Left ventricle myocardium inferior (tissue), 1 donor: Measurements from ENCODE around the gene RSBN1. TPM values are rescaled to one million over a fixed set of nuclear protein-coding genes. Genes with fewer than 3 reads are reported as not detected.

Experiments used
- DNase-seq: peaks from one replicate; pipeline ENCODE4 v3.0.0-alpha.2; 2020
- H3K27ac ChIP-seq: fragments of 200-600 bp; replicated peaks from 2 replicates; pipeline ENCODE4 v1.8.0; 2021
- H3K27me3 ChIP-seq: fragments of 200-600 bp; 2 replicates; pipeline ENCODE4 v1.8.0; 2021; ENCODE audit warnings: low read depth
- H3K36me3 ChIP-seq: fragments of 200-600 bp; 2 replicates; pipeline ENCODE4 v1.8.0; 2021
- H3K4me1 ChIP-seq: fragments of 200-600 bp; 2 replicates; pipeline ENCODE4 v1.8.0; 2021
- H3K4me3 ChIP-seq: fragments of 200-600 bp; 2 replicates; pipeline ENCODE4 v1.8.0; 2021; ENCODE audit warnings: mild to moderate bottlenecking, moderate library complexity
- H3K9me3 ChIP-seq: fragments of 200-600 bp; replicated peaks from 2 replicates; pipeline ENCODE4 v1.8.0; 2021
- CTCF ChIP-seq: fragments of 200-600 bp; IDR thresholded peaks from 2 replicates; pipeline ENCODE4 v1.8.0; 2021; ENCODE audit warnings: antibody characterized with exemption, mild to moderate bottlenecking, borderline replicate concordance
- intact Hi-C: fragments of 100-400 bp; cut with micrococcal nuclease; formaldehyde crosslinking; loops from one replicate; pipeline ENCODE4 v1.11.0; 2022
- total RNA-seq: library from RNA; stranded (reverse); fragmentation: NEBNext Ultra II Directional; extraction: Animal tissue kit (Norgen Biotek cat#: 25700); gene quantifications from one replicate; pipeline ENCODE4 v1.2.1, GENCODE V29; 2021
- donor health status: DM: no; HTN: yes; CAD: no; lungs with severe emphysema.

RSBN1 gene
- total RNA-seq, 1 donor from 2014 or later: 7.6 TPM

- Histone ChIP-seq H3K36me3 (peaks cover 35% of the 10 kb centered on the region), H3K4me1 (peaks cover 29% of the 10 kb centered on the region), H3K27ac (no peak overlapping the region), H3K27me3 (no peaks in the 10 kb centered on the region), H3K4me3 (no peak overlapping the region), H3K9me3 (no peaks in the 10 kb centered on the region)
- no peak for TF ChIP-seq CTCF
- no peak for DNase-seq
- intact Hi-C loops: no loop called here
Observed at GRCh38 chr1:113777561-113777960, 34.7 kb downstream of the RSBN1 start.

- no peaks in the 10 kb centered on the region for H3K9me3 ChIP-seq
- H3K27ac ChIP-seq: no peak overlapping the region
- no peaks in the 10 kb centered on the region for H3K27me3 ChIP-seq
- no peak for TF ChIP-seq CTCF
- H3K36me3 ChIP-seq: peaks cover 46% of the 10 kb centered on the region
- no peak for DNase-seq
- H3K4me1 ChIP-seq: peaks cover 17% of the 10 kb centered on the region
- intact Hi-C loops: no loop called here
- no peak overlapping the region for H3K4me3 ChIP-seq
Observed at GRCh38 chr1:113770031-113770430, 42.2 kb downstream of the RSBN1 start.

- Histone ChIP-seq H3K27me3 (no peaks in the 10 kb centered on the region), H3K9me3 (no peaks in the 10 kb centered on the region), H3K36me3 (peaks cover 46% of the 10 kb centered on the region), H3K4me1 (peaks cover 17% of the 10 kb centered on the region), H3K4me3 (no peak overlapping the region), H3K27ac (no peak overlapping the region)
- intact Hi-C loops: no loop called here
- TF ChIP-seq CTCF: no peak
- DNase-seq: no peak
Observed at GRCh38 chr1:113769601-113769970, 42.7 kb downstream of the RSBN1 start.

- H3K9me3 ChIP-seq: no peaks in the 10 kb centered on the region
- peaks cover 46% of the 10 kb centered on the region for H3K36me3 ChIP-seq
- no peak for TF ChIP-seq CTCF
- H3K27ac ChIP-seq: no peak overlapping the region
- H3K4me3 ChIP-seq: no peak overlapping the region
- intact Hi-C loops: no loop called here
- DNase-seq: no peak
- H3K27me3 ChIP-seq: no peaks in the 10 kb centered on the region
- peaks cover 17% of the 10 kb centered on the region for H3K4me1 ChIP-seq
Observed at GRCh38 chr1:113768916-113769600, 43.2 kb downstream of the RSBN1 start.

DNA sequence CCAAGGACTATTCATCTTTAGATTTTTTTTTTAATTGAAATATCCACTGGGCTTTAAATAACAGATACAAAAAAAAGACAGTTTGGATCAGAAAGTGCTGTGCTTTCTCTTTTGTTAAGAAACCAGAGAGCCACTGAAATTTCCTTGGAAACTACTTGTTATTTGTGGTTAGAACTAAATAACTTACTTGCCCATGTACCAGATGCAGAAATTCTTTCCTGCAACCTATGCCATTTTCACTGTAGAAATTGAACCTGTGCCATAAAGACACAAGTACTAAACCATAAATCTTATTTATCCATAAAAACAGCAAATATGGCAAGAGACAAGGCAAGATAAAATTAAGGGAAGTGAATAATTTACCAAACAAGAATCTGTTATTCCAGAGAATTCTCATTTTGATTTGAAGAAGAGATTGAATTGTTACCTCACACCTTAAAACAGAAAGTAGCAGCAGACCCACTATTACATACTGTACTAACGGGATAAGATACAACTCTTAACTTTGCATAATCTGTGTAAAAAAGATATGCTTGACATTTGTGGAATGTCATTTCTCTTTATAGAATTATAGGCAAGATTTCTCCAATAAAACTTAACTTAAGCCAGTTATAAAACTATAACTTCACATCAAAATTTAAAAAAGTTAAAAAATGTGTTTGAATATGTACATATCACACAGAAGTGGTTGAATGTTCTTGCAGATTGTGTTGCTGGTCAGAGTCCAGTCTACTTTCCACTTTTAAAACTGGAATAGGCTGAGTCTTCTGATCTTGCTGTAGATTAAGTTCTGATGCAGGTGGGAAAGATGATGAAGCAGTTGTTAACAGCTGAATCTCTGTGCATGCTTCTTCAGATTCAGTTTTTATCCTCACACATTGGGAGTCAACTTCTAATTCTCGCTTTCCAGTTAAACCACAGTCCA is 46.7 kb downstream of the RSBN1 start:
- Histone ChIP-seq H3K27me3 (no peaks in the 10 kb centered on the region), H3K4me1 (peaks cover 11% of the 10 kb centered on the region), H3K36me3 (peaks cover 40% of the 10 kb centered on the region), H3K4me3 (no peak overlapping the region), H3K9me3 (no peaks in the 10 kb centered on the region), H3K27ac (no peak overlapping the region)
- TF ChIP-seq CTCF: no peak
- intact Hi-C loops: no loop called here
- DNase-seq: no peak
